Erythroblast (primary cell): ENCODE measurements around the gene DPYSL5.
"Not testable (repeated sequence)": the region's sequence is repeated elsewhere in the genome, so short reads cannot be mapped to it uniquely, and the experiment has no call there.

Source experiments
- DNase-seq, 2 experiments: peaks; one replicate each; lab custom pipeline; 2025; lab: John Stamatoyannopoulos, UW
- GATA1 ChIP-seq: IDR thresholded peaks from 2 replicates; pipeline ENCODE4 v1.6.1; 2011; ENCODE audit warnings: low read depth, mild to moderate bottlenecking, control low read depth, low read length, moderate library complexity
- POLR2A ChIP-seq: IDR thresholded peaks from 2 replicates; pipeline ENCODE4 v1.6.1; 2011; ENCODE audit warnings: mild to moderate bottlenecking, low read length

DPYSL5 gene

GRCh38 chr2:26876260-26876659, 28.3 kb downstream of the DPYSL5 start:
- no peak for DNase-seq
- TF ChIP-seq POLR2A: no peak
- no peak for TF ChIP-seq GATA1

GRCh38 chr2:26877276-26877675, 29.3 kb downstream of the DPYSL5 start:
- TF ChIP-seq POLR2A (no peak), GATA1 (no peak)
- no peak for DNase-seq

- DNase-seq: no peak
- TF ChIP-seq POLR2A (no peak), GATA1 (no peak)
Observed at GRCh38 chr2:26880161-26880560, 32.2 kb downstream of the DPYSL5 start.

- no peak for DNase-seq
- TF ChIP-seq GATA1 (no peak), POLR2A (no peak)
Observed at GRCh38 chr2:26880910-26881435, 33.0 kb downstream of the DPYSL5 start.

GRCh38 chr2:26882220-26882619, 34.3 kb downstream of the DPYSL5 start:
- not testable (repeated sequence) for DNase-seq

- TF ChIP-seq POLR2A: no peak
- no peak for TF ChIP-seq GATA1
- no peak for DNase-seq
Observed at GRCh38 chr2:26883956-26884355, 36.0 kb downstream of the DPYSL5 start.

- no peak for DNase-seq
- TF ChIP-seq GATA1: no peak
- no peak for TF ChIP-seq POLR2A
Observed at GRCh38 chr2:26884486-26884885, 36.6 kb downstream of the DPYSL5 start.

- DNase-seq: no peak
Observed at GRCh38 chr2:26885651-26886329, 37.9 kb downstream of the DPYSL5 start.

GRCh38 chr2:26886736-26887135, 38.8 kb downstream of the DPYSL5 start:
- TF ChIP-seq GATA1 (no peak), POLR2A (no peak)
- no peak for DNase-seq

More at GRCh38 chr2:26885651-26886329, 37.9 kb downstream of the DPYSL5 start:
- TF ChIP-seq GATA1 (no peak), POLR2A (no peak)

GRCh38 chr2:26887151-26887550, 39.2 kb downstream of the DPYSL5 start:
- DNase-seq: no peak
- TF ChIP-seq GATA1: no peak
- TF ChIP-seq POLR2A: no peak

GRCh38 chr2:26889796-26890195, 41.9 kb downstream of the DPYSL5 start:
- no peak for DNase-seq
- TF ChIP-seq POLR2A (no peak), GATA1 (no peak)

GRCh38 chr2:26890341-26891000, 42.5 kb downstream of the DPYSL5 start:
- DNase-seq: no peak
- TF ChIP-seq GATA1 (no peak), POLR2A (no peak)

- TF ChIP-seq GATA1 (no peak), POLR2A (no peak)
- no peak for DNase-seq
Observed at GRCh38 chr2:26892133-26892532, 44.2 kb downstream of the DPYSL5 start.

GRCh38 chr2:26892922-26893524, 45.1 kb downstream of the DPYSL5 start:
- DNase-seq: no peak
- TF ChIP-seq GATA1 (no peak), POLR2A (no peak)

GRCh38 chr2:26894136-26894535, 46.2 kb downstream of the DPYSL5 start:
- no peak for DNase-seq
- TF ChIP-seq GATA1 (no peak), POLR2A (no peak)
